Upper lobe of right lung (tissue), 1 donor: Measurements from ENCODE around the gene GALNT18. TPM values are rescaled to one million over a fixed set of nuclear protein-coding genes. Genes with fewer than 3 reads are reported as not detected.

Experiments used
- ATAC-seq: fragments of 200-7000 bp; cut with Tn5 transposase; one replicate; pipeline ENCODE4 v1.9.1; 2020; ENCODE audit warnings: mild to moderate bottlenecking, moderate library complexity
- DNase-seq: peaks from one replicate; pipeline ENCODE4 v3.0.0-alpha.2; 2020
- H3K27ac ChIP-seq: fragments of 200-600 bp; one replicate; pipeline ENCODE4 v1.8.0; 2022
- H3K27me3 ChIP-seq: fragments of 200-600 bp; one replicate; pipeline ENCODE4 v1.8.0; 2022; ENCODE audit warnings: mild to moderate bottlenecking
- H3K36me3 ChIP-seq: fragments of 200-600 bp; one replicate; pipeline ENCODE4 v1.8.0; 2022
- H3K4me1 ChIP-seq: fragments of 200-600 bp; one replicate; pipeline ENCODE4 v1.8.0; 2022
- H3K4me3 ChIP-seq: fragments of 200-600 bp; one replicate; pipeline ENCODE4 v1.8.0; 2022; ENCODE audit warnings: mild to moderate bottlenecking
- H3K9me3 ChIP-seq: fragments of 200-600 bp; one replicate; pipeline ENCODE4 v1.8.0; 2022
- CTCF ChIP-seq: fragments of 200-600 bp; IDR thresholded peaks from one replicate; pipeline ENCODE4 v1.8.0; 2022; ENCODE audit warnings: antibody characterized with exemption
- intact Hi-C: fragments of 100-400 bp; cut with DNase I; formaldehyde crosslinking; loops from one replicate; pipeline ENCODE4 v1.11.0; 2022
- total RNA-seq: library from RNA; stranded (reverse); fragmentation: NEBNext Ultra II Directional; extraction: Animal tissue kit (Norgen Biotek cat#: 25700); gene quantifications from one replicate; pipeline ENCODE4 v1.2.1, GENCODE V29; 2021
- donor health status: DM: no; HTN: yes; CAD: no; lungs with severe emphysema.

GALNT18 gene
- total RNA-seq, 1 donor from 2014 or later: 55.5 TPM

- no peak for DNase-seq
- no peak for TF ChIP-seq CTCF
- no peak overlapping the region for H3K27ac ChIP-seq
- no peaks in the 10 kb centered on the region for H3K9me3 ChIP-seq
- H3K4me3 ChIP-seq: no peak overlapping the region
- ATAC-seq: no peak
- no peaks in the 10 kb centered on the region for H3K27me3 ChIP-seq
- no peaks in the 10 kb centered on the region for H3K36me3 ChIP-seq
- intact Hi-C loops: no loop called here
- H3K4me1 ChIP-seq: peaks cover 11% of the 10 kb centered on the region
Observed at GRCh38 chr11:11246166-11246565, 375.6 kb downstream of the GALNT18 start.

GRCh38 chr11:11245453-11245852 is 376.4 kb downstream of the GALNT18 start:
- DNase-seq (no peak), ATAC-seq (no peak)
- Histone ChIP-seq H3K27ac (no peak overlapping the region), H3K4me3 (no peak overlapping the region), H3K36me3 (no peaks in the 10 kb centered on the region), H3K4me1 (peaks cover 11% of the 10 kb centered on the region), H3K9me3 (no peaks in the 10 kb centered on the region), H3K27me3 (no peaks in the 10 kb centered on the region)
- no peak for TF ChIP-seq CTCF
- intact Hi-C loops: no loop called here

- Histone ChIP-seq H3K36me3 (no peaks in the 10 kb centered on the region), H3K27me3 (no peaks in the 10 kb centered on the region), H3K4me1 (peaks cover 11% of the 10 kb centered on the region), H3K27ac (no peak overlapping the region), H3K4me3 (no peak overlapping the region), H3K9me3 (no peaks in the 10 kb centered on the region)
- intact Hi-C loops: no loop called here
- no peak for ATAC-seq
- DNase-seq: no peak
- no peak for TF ChIP-seq CTCF
Observed at GRCh38 chr11:11244470-11245080, 377.2 kb downstream of the GALNT18 start.

GRCh38 chr11:11243590-11244469 is 378.0 kb downstream of the GALNT18 start:
- intact Hi-C loops: no loop called here
- Histone ChIP-seq H3K4me3 (no peak overlapping the region), H3K27ac (no peak overlapping the region), H3K36me3 (no peaks in the 10 kb centered on the region), H3K4me1 (peaks cover 11% of the 10 kb centered on the region), H3K27me3 (no peaks in the 10 kb centered on the region), H3K9me3 (no peaks in the 10 kb centered on the region)
- DNase-seq (no peak), ATAC-seq (peak; percentile 62)
- no peak for TF ChIP-seq CTCF

- H3K27ac ChIP-seq: no peak overlapping the region
- H3K36me3 ChIP-seq: no peaks in the 10 kb centered on the region
- DNase-seq (no peak), ATAC-seq (peak; percentile 35)
- intact Hi-C loops: no loop called here
- H3K9me3 ChIP-seq: no peaks in the 10 kb centered on the region
- H3K27me3 ChIP-seq: no peaks in the 10 kb centered on the region
- no peak overlapping the region for H3K4me3 ChIP-seq
- TF ChIP-seq CTCF: no peak
- peaks cover 11% of the 10 kb centered on the region for H3K4me1 ChIP-seq
Observed at GRCh38 chr11:11243209-11243589, 378.6 kb downstream of the GALNT18 start.
